A549 treated with Hydrocortisone at 1 μM for 4 hours (cell line): ENCODE measurements around the gene TSHR. TPM values are rescaled to one million over a fixed set of nuclear protein-coding genes. Genes with fewer than 3 reads are reported as not detected.

Experiments used
- total RNA-seq: library from RNA; stranded (reverse); fragments of 200-300 nt; extraction: Qiagen RNA extraction; gene quantifications from 5 replicates; pipeline ENCODE4 v1.2.3, GENCODE V29; 2022

The TSHR gene
- not detected in 5 replicates for total RNA-seq

DNA sequence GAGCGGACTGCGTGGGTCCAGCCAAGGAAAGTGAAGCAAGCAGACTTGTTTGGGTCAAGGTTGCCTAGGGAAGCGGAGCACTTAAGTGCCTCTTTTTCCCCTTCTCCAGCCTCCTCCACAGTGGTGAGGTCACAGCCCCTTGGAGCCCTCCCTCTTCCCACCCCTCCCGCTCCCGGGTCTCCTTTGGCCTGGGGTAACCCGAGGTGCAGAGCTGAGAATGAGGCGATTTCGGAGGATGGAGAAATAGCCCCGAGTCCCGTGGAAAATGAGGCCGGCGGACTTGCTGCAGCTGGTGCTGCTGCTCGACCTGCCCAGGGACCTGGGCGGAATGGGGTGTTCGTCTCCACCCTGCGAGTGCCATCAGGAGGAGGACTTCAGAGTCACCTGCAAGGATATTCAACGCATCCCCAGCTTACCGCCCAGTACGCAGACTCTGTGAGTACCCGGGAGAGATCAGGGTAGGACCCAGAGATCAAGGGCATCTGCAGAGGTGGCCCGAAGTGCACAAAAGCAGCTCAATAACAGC, at the start of gene TSHR:
TSS of gene TSHR (plus strand) at position 206 of the 526 bp plus-strand sequence. CDS start at position 266, 60 bp downstream.

DNA sequence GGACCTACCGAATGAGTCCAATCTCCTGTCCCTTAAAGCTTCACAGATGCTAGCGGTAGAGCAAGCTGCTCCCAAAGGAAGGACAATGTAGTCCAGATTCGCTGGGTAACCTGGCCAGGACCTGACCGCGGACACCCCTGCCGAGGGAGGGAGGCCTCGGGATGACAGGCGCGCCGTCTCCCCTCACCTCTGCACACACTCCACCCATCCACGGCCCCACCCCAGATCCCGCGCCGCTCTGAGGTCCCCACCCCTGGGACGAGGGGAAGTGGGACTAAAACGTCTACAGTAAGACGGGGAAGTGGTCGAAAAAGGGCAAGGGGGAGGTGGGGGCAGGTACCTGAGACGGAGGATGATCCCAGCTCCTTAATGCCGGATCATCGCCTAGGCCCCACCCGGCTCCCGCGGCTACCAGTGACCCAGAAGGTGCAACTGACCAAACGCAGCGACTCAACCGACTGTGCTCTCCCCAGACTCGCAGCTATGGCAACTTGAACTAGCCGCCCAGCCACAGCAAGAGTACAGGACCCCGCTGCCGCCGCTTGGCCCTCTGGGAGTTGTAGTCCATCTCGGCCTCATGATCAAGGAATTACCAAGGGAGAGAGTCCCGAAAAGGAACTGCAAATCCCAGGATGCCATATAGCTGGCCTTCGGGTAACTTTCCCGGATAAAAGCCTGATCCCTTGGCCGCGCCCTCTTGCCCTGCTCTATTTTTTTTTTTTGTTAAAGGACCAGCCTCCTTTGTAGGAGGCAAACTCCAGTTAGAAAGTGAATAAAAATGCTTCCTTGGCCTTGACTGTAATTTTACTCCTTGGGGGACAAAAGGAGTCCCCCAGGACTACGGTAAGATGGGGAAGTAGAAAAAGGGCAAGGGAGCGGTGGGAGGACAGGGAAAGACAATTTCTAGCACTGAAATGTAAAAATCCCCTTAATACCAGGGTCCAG, 13.9 kb upstream of the TSHR start, which contains the start of gene CEP128:
TSS of gene CEP128 (minus strand) at position 498 of the 945 bp plus-strand sequence.

Other genes starting within 250 kb of the TSHR start
- gene CEP128, start 13.9 kb upstream of the TSHR start, total RNA-seq = 4.4 to 6.1 TPM (median 5.5 TPM) in 5 replicates